Ectodermal cell (in vitro differentiated cells): ENCODE measurements around the gene CLMN.

Experiments
- H3K27ac ChIP-seq: 2 replicates; pipeline ENCODE4 v1.7.0; 2013; ENCODE audit warnings: mild to moderate bottlenecking, low read depth, low read length; ENCODE audit not compliant: insufficient read depth, poor library complexity, severe bottlenecking
- H3K27me3 ChIP-seq: 2 replicates; pipeline ENCODE4 v1.7.0; 2013; ENCODE audit warnings: mild to moderate bottlenecking, low read length; ENCODE audit not compliant: insufficient read depth, control insufficient read depth, poor library complexity, severe bottlenecking
- H3K36me3 ChIP-seq: one replicate; pipeline ENCODE4 v1.7.0; 2013; ENCODE audit warnings: low read length; ENCODE audit not compliant: control insufficient read depth, insufficient read depth
- H3K4me1 ChIP-seq: one replicate; pipeline ENCODE4 v1.7.0; 2013; ENCODE audit warnings: low read length; ENCODE audit not compliant: control insufficient read depth, insufficient read depth
- H3K4me3 ChIP-seq: 2 replicates; pipeline ENCODE4 v1.7.0; 2013; ENCODE audit warnings: low read depth, low read length, control low read depth; ENCODE audit not compliant: insufficient read depth
- H3K9me3 ChIP-seq: 2 replicates; pipeline ENCODE4 v1.7.0; 2013; ENCODE audit warnings: mild to moderate bottlenecking, low read length, moderate library complexity; ENCODE audit not compliant: control insufficient read depth
- WGBS, 2 experiments: methylation state at CpG; one replicate each; pipeline ENCODE4 v1.1.7; 2013; ENCODE audit warnings: missing lambda C conversion rate in 2 of 2; 5-methylcytosine and 5-hydroxymethylcytosine counted together

CLMN gene

DNA sequence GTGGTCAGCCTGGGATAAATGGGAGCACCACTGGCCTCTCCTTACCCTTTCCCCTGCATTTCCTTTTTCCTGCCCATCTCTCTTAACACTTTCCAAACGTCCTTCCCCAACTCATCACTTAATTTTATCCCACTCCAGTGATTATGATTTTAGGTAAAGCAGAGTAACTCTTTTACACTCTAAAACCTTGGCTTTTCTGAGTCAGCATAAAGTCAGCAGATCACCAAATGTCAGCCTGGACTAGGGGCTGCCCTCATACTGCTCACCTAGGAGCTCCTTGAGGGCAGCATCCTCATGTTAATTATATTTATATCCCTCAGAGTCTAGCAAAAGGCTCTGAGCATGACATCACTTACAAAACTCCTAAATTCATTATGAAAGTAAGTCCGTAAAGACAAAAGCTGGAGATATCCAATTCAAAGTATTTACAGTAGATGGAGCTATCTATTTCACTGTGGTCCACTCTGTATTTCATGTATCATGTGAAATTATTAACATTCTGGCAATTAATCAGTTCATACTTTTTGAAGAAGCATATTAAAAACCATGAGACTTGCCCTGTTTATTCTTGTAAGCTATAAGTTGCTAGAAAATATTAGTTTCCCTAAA lies 145.4 kb downstream of the CLMN start:
- Histone ChIP-seq H3K27me3 (no peaks in the 10 kb centered on the region), H3K4me1 (no peaks in the 10 kb centered on the region), H3K27ac (no peak overlapping the region), H3K9me3 (no peaks in the 10 kb centered on the region), H3K36me3 (no peaks in the 10 kb centered on the region), H3K4me3 (no peak overlapping the region)
- 47 to 71% methylated on average over 1 to 2 of the region's 2 CpGs for WGBS, 2 experiments

DNA sequence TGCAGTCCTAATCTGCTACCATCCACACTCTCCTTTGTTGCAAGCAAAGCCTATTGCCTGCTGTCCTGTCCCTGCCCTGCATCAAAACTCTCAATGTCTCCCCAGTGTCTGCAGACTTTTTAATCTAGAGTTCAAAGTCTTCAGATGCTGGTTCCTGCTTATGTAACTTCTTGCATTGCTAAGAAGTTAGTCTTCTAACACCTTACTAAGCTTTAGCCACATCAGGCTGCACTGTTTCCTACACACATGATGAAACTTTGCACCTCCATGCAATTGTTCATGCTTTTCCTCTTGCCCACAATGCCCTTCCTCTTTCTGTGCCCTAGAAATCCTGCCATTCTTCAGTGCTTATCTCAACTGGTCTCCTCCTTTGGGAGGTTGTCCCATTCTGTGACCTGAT lies 146.2 kb downstream of the CLMN start:
- no peak overlapping the region for H3K27ac ChIP-seq
- no peak overlapping the region for H3K4me3 ChIP-seq
- no peaks in the 10 kb centered on the region for H3K9me3 ChIP-seq
- H3K4me1 ChIP-seq: no peaks in the 10 kb centered on the region
- H3K36me3 ChIP-seq: no peaks in the 10 kb centered on the region
- no peaks in the 10 kb centered on the region for H3K27me3 ChIP-seq

DNA sequence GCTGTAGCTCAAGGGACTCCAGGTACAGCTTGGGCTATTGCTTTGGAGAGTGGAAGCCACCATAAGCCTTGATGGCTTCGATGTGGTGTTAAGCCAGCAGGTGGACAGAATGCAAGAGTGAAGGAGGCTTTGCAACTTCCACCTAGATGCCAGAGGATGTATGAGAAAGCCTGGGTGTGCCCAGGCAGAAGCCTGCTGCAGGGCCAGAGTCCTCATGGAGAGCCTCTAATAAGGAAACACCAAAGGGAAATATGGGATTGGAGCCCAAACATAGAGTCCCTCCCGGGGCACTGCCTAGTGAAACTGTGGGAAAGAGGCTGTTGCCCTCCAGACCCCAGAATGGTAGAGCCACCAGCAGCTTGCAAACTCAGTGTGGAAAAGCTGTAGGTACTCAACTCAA lies 152.5 kb downstream of the CLMN start:
- Histone ChIP-seq H3K4me3 (no peak overlapping the region), H3K9me3 (no peaks in the 10 kb centered on the region), H3K27me3 (no peaks in the 10 kb centered on the region), H3K36me3 (no peaks in the 10 kb centered on the region), H3K27ac (no peak overlapping the region), H3K4me1 (no peaks in the 10 kb centered on the region)
- 89 to 92% methylated on average over 2 of the region's 2 CpGs for WGBS, 2 experiments

- Histone ChIP-seq H3K4me3 (no peak overlapping the region), H3K27ac (no peak overlapping the region), H3K4me1 (no peaks in the 10 kb centered on the region), H3K27me3 (no peaks in the 10 kb centered on the region), H3K9me3 (no peaks in the 10 kb centered on the region), H3K36me3 (no peaks in the 10 kb centered on the region)
- 94 to 97% methylated on average over 2 of the region's 3 CpGs for WGBS, 2 experiments
These were observed 154.2 kb downstream of the CLMN start for GRCh38 chr14:95165517-95165916.

GRCh38 chr14:95164506-95164905 lies 155.2 kb downstream of the CLMN start:
- H3K4me3 ChIP-seq: no peak overlapping the region
- no peaks in the 10 kb centered on the region for H3K27me3 ChIP-seq
- WGBS, 2 experiments: 100% methylated on average over 1 of the region's 1 CpG

GRCh38 chr14:95163666-95164065 lies 156.0 kb downstream of the CLMN start:
- H3K9me3 ChIP-seq: no peaks in the 10 kb centered on the region
- WGBS, 2 experiments: 95 to 97% methylated on average over 3 of the region's 3 CpGs
- no peak overlapping the region for H3K27ac ChIP-seq
- no peak overlapping the region for H3K4me3 ChIP-seq
- no peaks in the 10 kb centered on the region for H3K36me3 ChIP-seq
- H3K27me3 ChIP-seq: no peaks in the 10 kb centered on the region
- H3K4me1 ChIP-seq: no peaks in the 10 kb centered on the region

More at GRCh38 chr14:95164506-95164905, 155.2 kb downstream of the CLMN start:
- H3K9me3 ChIP-seq: no peaks in the 10 kb centered on the region
- no peak overlapping the region for H3K27ac ChIP-seq
- H3K4me1 ChIP-seq: no peaks in the 10 kb centered on the region
- H3K36me3 ChIP-seq: no peaks in the 10 kb centered on the region

DNA sequence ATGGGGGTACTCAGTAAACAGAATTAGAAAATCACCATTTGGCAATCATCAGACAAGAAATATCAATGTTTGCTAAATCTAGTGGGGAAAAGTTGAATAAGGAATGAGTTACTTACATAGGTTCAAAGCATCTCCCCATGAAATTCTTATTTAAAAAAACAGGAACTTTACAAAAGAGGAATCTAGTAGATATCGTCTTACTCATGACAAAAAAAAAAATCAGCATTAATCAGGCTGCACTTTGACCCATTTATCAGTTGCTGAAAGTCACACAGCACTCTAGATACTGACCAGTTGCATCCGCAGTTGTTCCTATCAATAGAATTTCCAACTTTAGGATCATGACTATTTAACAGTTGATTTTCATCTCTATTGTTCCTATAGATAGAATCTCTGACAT lies 156.6 kb downstream of the CLMN start:
- H3K36me3 ChIP-seq: no peaks in the 10 kb centered on the region
- no peaks in the 10 kb centered on the region for H3K4me1 ChIP-seq
- WGBS, 2 experiments: 90 to 94% methylated on average over 2 of the region's 2 CpGs
- H3K4me3 ChIP-seq: no peak overlapping the region
- no peaks in the 10 kb centered on the region for H3K9me3 ChIP-seq
- no peak overlapping the region for H3K27ac ChIP-seq
- no peaks in the 10 kb centered on the region for H3K27me3 ChIP-seq

DNA sequence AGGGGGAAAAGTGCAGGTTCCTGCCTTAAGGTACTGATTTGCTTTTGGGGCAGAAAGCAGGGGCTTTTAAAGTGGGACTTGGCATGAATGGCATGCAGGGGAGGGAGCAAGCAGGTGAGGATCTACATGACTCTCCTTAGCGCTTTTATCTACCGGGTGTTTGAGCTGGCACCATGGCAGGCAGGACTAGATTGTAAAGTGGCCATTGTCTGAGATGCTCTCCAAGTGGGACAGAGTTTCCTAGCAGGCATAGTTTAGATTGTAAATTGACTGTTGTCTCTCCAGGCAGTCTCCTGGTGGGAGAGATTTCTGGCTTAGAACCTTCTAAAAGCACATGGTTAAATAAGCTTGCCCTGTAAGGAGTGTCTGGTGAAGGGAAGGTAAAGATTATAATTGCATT lies 157.1 kb downstream of the CLMN start:
- H3K9me3 ChIP-seq: no peaks in the 10 kb centered on the region
- no peak overlapping the region for H3K4me3 ChIP-seq
- 20 to 23% methylated on average over 2 of the region's 2 CpGs for WGBS, 2 experiments
- no peaks in the 10 kb centered on the region for H3K4me1 ChIP-seq
- no peaks in the 10 kb centered on the region for H3K36me3 ChIP-seq
- H3K27me3 ChIP-seq: no peaks in the 10 kb centered on the region
- H3K27ac ChIP-seq: no peak overlapping the region

DNA sequence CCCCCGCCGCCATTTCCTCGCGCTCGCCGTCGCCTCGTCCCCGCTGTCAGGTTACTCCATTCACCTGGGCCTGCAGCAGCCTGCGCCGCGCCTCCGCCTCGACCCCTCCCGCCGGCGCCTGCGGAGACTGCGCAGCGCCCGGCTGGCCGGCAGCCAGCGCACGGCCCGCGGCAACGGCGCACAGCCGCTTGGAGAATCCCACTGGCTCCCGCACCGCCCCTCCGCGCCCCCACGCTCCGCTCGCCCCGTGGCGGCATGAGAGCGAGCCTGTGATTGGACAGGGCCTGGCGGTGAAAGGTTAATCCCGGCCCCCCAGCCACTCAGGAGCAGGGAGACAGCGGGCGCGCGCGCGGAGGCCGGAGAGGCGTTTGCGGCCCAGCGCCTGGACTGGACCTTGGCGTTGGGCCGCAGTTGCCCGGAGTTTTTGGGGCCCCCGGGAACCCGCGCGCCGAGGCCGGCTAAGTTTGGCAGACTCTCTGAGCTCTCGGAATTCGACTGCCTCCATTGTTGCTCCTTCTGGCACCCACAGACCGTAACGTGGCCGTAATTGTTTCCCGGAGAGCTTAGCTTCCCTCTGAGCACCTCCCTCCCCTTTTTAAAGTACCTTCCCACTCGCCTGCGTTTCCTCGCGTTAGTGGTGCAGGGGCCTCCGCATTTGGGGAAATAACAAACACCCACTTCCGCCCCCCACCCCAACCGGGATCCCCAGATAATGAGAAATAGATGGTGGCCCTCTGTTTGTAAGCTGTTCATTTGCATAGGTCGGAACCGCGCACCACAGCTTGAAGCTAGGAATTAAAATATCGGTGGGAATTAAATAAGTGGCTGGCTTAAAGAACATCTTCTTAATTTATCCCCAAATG lies 162.2 kb downstream of the CLMN start, which contains the start of gene DICER1:
TSS of gene DICER1 (minus strand) at position 203 of the 863 bp plus-strand sequence. CDS start 24,071 bp downstream, outside the sequence.
- H3K36me3 ChIP-seq: no peaks in the 10 kb centered on the region
- H3K4me3 ChIP-seq: peak within 1 kb of the TSS; percentile 81
- no peaks in the 10 kb centered on the region for H3K27me3 ChIP-seq
- no peaks in the 10 kb centered on the region for H3K4me1 ChIP-seq
- H3K27ac ChIP-seq: peak within 1 kb of the TSS; percentile 71
- WGBS, 2 experiments: 0 to 1% methylated on average over 72 to 77 of the region's 77 CpGs
- H3K9me3 ChIP-seq: no peaks in the 10 kb centered on the region

DNA sequence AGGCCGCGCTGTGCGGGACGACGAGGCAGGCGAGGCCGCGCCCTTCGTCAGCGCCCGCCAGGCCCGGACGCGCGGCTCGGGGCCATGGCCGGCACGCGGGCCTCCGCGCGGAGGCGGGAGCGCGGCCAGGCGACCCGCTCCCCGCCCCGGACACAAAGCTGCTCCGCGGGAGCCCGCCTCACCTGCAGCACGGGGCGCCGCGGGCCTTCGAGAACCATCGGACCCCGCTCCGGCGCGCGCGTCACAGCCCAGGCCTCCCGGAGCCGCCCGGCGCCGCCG lies 162.7 kb downstream of the CLMN start:
- H3K9me3 ChIP-seq: no peaks in the 10 kb centered on the region
- WGBS, 2 experiments: 0% methylated on average over 50 of the region's 50 CpGs
- peak overlapping the region; percentile 36 for H3K27ac ChIP-seq
- H3K4me3 ChIP-seq: peak overlapping the region; percentile 81
- H3K4me1 ChIP-seq: no peaks in the 10 kb centered on the region
- H3K27me3 ChIP-seq: no peaks in the 10 kb centered on the region
- H3K36me3 ChIP-seq: no peaks in the 10 kb centered on the region
